OCI-LY1 (cell line): Measurements from ENCODE around the gene STK17B.

Experiments used
- H2AFZ ChIP-seq: fragments of 200-600 bp; sonication (generic), shearing (Covaris generic); 2 replicates; pipeline ENCODE4 v1.6.0; 2014; ENCODE audit warnings: antibody characterized with exemption, mild to moderate bottlenecking, low read length
- H3F3A ChIP-seq: fragments of 200-600 bp; sonication (generic), shearing (Covaris generic); 2 replicates; pipeline ENCODE4 v1.6.0; 2014; ENCODE audit warnings: mild to moderate bottlenecking, antibody characterized with exemption, low read length, moderate library complexity; ENCODE audit not compliant: insufficient read depth
- H3K27ac ChIP-seq: fragments of 200-600 bp; sonication (generic); 2 replicates; pipeline ENCODE4 v1.5.1; 2014; ENCODE audit warnings: low read length, mixed run types, mild to moderate bottlenecking, low read depth; ENCODE audit not compliant: poor library complexity, severe bottlenecking
- H3K27me3 ChIP-seq: fragments of 200-600 bp; sonication (generic); 2 replicates; pipeline ENCODE4 v1.6.0; 2014; ENCODE audit warnings: antibody characterized with exemption, mild to moderate bottlenecking, low read length, moderate library complexity; ENCODE audit not compliant: insufficient read depth
- H3K36me3 ChIP-seq: fragments of 200-600 bp; sonication (generic); 2 replicates; pipeline ENCODE4 v1.6.1; 2014; ENCODE audit warnings: mild to moderate bottlenecking, antibody characterized with exemption, low read length, moderate library complexity, mixed read lengths; ENCODE audit not compliant: insufficient read depth
- H3K4me1 ChIP-seq: fragments of 200-600 bp; sonication (generic); 2 replicates; pipeline ENCODE4 v1.5.1; 2014; ENCODE audit warnings: mild to moderate bottlenecking, low read length, moderate library complexity; ENCODE audit not compliant: insufficient read depth, severe bottlenecking
- H3K4me2 ChIP-seq: fragments of 200-600 bp; sonication (generic), shearing (Covaris generic); 2 replicates; pipeline ENCODE4 v1.6.1; 2014; ENCODE audit warnings: low read length
- H3K4me3 ChIP-seq: fragments of 200-600 bp; sonication (generic); 2 replicates; pipeline ENCODE4 v1.5.1; 2014; ENCODE audit warnings: low read length, low read depth, mild to moderate bottlenecking, mixed read lengths; ENCODE audit not compliant: poor library complexity, severe bottlenecking
- H3K79me2 ChIP-seq: fragments of 200-600 bp; shearing (Covaris generic); 2 replicates; pipeline ENCODE4 v1.6.1; 2016; ENCODE audit warnings: mixed run types, low read length, mixed read lengths; ENCODE audit not compliant: insufficient read depth
- H3K9ac ChIP-seq: fragments of 200-600 bp; sonication (generic), shearing (Covaris generic); 2 replicates; pipeline ENCODE4 v1.6.1; 2014; ENCODE audit warnings: mild to moderate bottlenecking, low read length, mixed read lengths
- H3K9me2 ChIP-seq: fragments of 200-600 bp; sonication (generic), shearing (Covaris generic); 2 replicates; pipeline ENCODE4 v1.6.1; 2014; ENCODE audit warnings: low read depth, mild to moderate bottlenecking, low read length, mixed read lengths
- H3K9me3 ChIP-seq: fragments of 200-600 bp; shearing (Covaris generic); 2 replicates; pipeline ENCODE4 v1.6.1; 2014; ENCODE audit warnings: low read length, mixed read lengths
- H4K20me1 ChIP-seq: fragments of 200-600 bp; sonication (generic), shearing (Covaris generic); 2 replicates; pipeline ENCODE4 v1.6.0; 2016; ENCODE audit warnings: mild to moderate bottlenecking, low read length; ENCODE audit not compliant: insufficient read depth
- CTCF ChIP-seq: fragments of 200-600 bp; sonication (generic), shearing (Covaris generic); IDR thresholded peaks from 2 replicates; pipeline ENCODE4 v1.5.1; 2017; ENCODE audit warnings: mild to moderate bottlenecking, antibody characterized with exemption, low read length, moderate library complexity, mixed read lengths
- EZH2 ChIP-seq: fragments of 200-600 bp; sonication (generic), shearing (Covaris generic); IDR thresholded peaks from 2 replicates; pipeline ENCODE4 v1.8.0; 2017; ENCODE audit warnings: borderline replicate concordance, mixed run types, mild to moderate bottlenecking, antibody characterized with exemption, low read length, moderate library complexity, mixed read lengths

STK17B gene

DNA sequence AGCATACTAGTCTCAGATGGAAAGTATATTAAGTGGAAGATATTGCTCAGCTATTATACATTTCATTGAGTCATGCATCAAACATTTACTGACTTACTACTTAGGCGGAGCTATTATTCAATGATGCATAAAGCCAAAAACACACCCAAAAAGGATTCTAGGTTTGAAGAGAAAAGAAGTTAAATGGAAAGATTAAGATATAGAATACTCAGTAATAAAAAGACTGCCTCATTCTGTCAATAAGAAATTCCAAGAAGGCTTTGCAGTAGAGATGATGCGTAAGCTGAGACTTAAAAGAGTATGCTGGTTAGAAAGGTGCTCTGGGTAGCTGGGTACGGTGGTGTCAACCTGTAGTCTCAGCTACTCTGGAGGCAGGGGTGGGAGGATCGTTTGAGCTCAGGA lies 27.6 kb downstream of the STK17B start:
- Histone ChIP-seq H3K36me3 (peaks cover 95% of the 10 kb centered on the region), H3K4me2 (no peak overlapping the region), H3F3A (peaks cover 18% of the 10 kb centered on the region)

GRCh38 chr2:196142825-196143224 lies 28.6 kb downstream of the STK17B start:
- Histone ChIP-seq H3F3A (peaks cover 24% of the 10 kb centered on the region), H4K20me1 (no peaks in the 10 kb centered on the region), H3K27ac (no peak overlapping the region), H3K9me2 (no peaks in the 10 kb centered on the region), H3K9me3 (no peaks in the 10 kb centered on the region), H3K4me2 (no peak overlapping the region), H3K27me3 (no peaks in the 10 kb centered on the region), H2AFZ (no peak overlapping the region), H3K9ac (no peak overlapping the region), H3K79me2 (peaks cover 11% of the 10 kb centered on the region), H3K4me1 (no peaks in the 10 kb centered on the region), H3K36me3 (peaks cover 95% of the 10 kb centered on the region), H3K4me3 (no peak overlapping the region)
- TF ChIP-seq EZH2 = no peak
- TF ChIP-seq CTCF = no peak

More for the DNA sequence above, 27.6 kb downstream of the STK17B start:
- H3K9ac ChIP-seq = no peak overlapping the region
- no peak overlapping the region for H3K27ac ChIP-seq
- no peaks in the 10 kb centered on the region for H3K9me3 ChIP-seq
- peaks cover 11% of the 10 kb centered on the region for H3K79me2 ChIP-seq
- TF ChIP-seq EZH2 (no peak), CTCF (no peak)
- H4K20me1 ChIP-seq = no peaks in the 10 kb centered on the region
- no peaks in the 10 kb centered on the region for H3K4me1 ChIP-seq
- H3K9me2 ChIP-seq = no peaks in the 10 kb centered on the region
- H2AFZ ChIP-seq = no peak overlapping the region
- H3K27me3 ChIP-seq = no peaks in the 10 kb centered on the region
- no peak overlapping the region for H3K4me3 ChIP-seq

GRCh38 chr2:196140213-196140612 lies 31.2 kb downstream of the STK17B start:
- Histone ChIP-seq H3F3A (peaks cover 34% of the 10 kb centered on the region), H3K79me2 (peaks cover 11% of the 10 kb centered on the region), H3K27ac (no peak overlapping the region), H3K9ac (no peak overlapping the region), H3K27me3 (no peaks in the 10 kb centered on the region), H3K9me3 (no peaks in the 10 kb centered on the region), H2AFZ (no peak overlapping the region), H3K4me2 (no peak overlapping the region), H3K36me3 (peaks cover 97% of the 10 kb centered on the region), H3K4me3 (no peak overlapping the region), H4K20me1 (no peaks in the 10 kb centered on the region), H3K9me2 (no peaks in the 10 kb centered on the region), H3K4me1 (no peaks in the 10 kb centered on the region)
- TF ChIP-seq EZH2 = no peak
- TF ChIP-seq CTCF = no peak
